ENCODE measurements around the gene C19orf44.
A peak's percentile ranks its signal among the peaks of the same experiment; 100 is the strongest.
"Not testable (repeated sequence)": the region's sequence is repeated elsewhere in the genome, so short reads cannot be mapped to it uniquely, and the experiment has no call there.

The C19orf44 gene

GRCh38 chr19:16537111-16537510 lies 40.9 kb downstream of the C19orf44 start:
- no peak for DNase-seq (ENCODE audit: low read depth in 3 of 3)

DNA sequence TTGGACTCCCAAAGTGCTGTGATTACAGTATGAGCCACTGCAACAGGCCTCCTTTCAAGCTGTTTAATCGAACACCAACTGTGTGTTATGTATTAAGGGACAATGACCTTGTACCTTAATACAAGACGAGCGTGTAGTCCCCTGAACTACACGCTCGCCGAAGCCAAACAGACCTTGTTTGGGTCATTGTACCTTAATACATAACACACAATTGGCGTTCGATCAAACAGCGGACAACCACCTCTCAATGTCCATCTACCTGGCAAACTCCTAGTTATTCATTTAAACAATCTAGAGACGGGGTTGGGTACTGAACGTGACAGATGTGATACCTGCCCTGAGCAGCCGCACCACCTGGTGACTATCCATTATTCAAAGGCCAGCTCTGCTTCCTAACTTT lies 44.8 kb downstream of the C19orf44 start:
- no peak for DNase-seq (ENCODE audit: low read depth in 3 of 3)

DNA sequence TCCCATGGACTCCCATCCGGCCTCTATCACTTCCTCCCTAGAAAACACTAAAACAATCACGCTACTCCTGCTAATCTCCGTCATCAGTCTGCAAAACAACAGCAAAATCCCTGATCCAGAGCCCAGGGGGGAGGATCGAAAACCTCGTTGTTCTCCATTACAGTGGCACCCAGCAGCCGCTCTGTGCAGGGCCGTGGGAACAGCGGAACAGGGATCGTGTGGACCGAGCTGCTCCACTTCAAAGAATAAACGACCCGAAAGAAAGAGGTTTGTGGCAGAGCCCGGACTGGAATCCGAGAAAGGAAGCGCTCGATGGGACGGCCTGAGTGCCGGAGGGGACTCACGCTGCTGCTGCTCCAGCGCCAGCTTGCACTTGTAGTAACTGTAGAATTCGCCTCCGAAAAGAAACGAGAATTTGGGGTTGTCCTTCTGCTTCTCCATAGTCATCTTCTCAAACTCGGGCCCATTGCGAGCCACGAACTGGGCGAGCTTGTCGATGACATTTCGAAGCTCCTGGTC lies 45.4 kb downstream of the C19orf44 start:
- no peak for DNase-seq (ENCODE audit: low read depth in 3 of 3)

DNA sequence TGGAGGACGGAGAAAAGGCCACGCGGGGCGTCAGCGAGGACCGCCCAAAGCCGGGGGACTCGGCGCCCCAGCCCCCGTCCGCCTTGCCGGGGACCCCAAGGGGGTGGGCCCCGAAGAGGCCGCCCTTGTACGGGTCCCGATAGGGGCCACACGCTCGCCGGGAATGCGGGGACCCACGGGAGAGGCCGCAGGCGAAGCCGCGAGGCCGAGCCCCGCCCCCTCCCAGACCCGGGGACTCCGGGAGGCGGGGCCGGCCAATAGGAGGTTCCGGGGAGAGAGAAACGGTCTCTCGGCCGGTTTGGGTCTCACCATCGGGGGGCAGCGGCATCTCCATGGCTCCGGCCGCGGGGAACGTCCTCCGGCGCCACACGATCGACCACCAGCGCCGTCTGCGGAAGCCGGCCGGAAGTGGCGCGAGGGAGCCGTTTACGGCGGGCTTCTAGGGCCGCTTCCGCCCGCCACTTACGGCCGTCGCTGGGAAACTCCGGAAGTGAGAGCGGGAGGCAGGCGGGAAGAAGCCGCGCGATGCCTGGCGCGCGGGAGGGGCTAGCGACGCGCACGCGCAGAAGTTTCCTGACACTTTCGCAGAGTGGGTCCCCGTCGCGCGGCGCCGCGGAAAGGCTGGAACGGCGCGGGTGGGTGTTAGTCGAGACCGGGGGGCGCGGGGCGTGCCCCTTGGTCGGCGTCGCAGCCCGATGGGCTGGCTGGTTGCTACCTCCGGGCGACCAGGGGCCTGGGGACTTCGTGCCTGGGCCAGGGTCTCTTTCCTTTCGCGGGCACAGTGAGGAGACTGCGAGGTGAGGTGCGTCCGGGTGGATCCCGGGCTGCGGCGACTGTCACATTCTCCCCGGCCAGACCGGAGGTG lies 46.1 kb downstream of the C19orf44 start, which contains the start of gene CHERP:
CHERP (minus strand) TSS at position 393 of the 865 bp plus-strand sequence; CDS start at position 334, 59 bp downstream.
- DNase-seq (ENCODE audit: low read depth in 3 of 3), result peak; percentile 88 to 90 (median 90)

GRCh38 chr19:16542910-16543472 lies 46.8 kb downstream of the C19orf44 start:
- DNase-seq (ENCODE audit: low read depth in 3 of 3), result no peak

DNA sequence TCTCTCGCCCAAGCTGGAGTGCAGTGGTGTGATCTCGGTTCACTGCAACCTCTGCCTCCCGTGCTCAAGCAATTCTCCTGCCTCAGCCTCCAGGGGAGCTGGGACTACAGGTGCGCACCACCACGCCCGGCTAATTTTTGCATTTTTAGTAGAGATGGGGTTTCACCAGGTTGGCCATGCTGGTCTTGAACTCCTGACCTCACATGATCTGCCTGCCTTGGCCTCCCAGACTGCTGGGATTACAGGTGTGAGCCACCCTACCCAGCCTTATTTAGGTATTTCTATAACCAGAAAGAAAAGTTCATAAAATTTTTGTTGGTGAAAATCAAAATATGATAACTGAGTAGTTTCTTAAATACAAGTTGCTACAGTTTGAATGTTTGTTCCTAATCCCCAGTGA lies 47.5 kb downstream of the C19orf44 start:
- DNase-seq (ENCODE audit: low read depth in 3 of 3), result not testable (repeated sequence)

GRCh38 chr19:16544473-16545231 lies 48.5 kb downstream of the C19orf44 start:
- DNase-seq (ENCODE audit: low read depth in 3 of 3), result no peak

DNA sequence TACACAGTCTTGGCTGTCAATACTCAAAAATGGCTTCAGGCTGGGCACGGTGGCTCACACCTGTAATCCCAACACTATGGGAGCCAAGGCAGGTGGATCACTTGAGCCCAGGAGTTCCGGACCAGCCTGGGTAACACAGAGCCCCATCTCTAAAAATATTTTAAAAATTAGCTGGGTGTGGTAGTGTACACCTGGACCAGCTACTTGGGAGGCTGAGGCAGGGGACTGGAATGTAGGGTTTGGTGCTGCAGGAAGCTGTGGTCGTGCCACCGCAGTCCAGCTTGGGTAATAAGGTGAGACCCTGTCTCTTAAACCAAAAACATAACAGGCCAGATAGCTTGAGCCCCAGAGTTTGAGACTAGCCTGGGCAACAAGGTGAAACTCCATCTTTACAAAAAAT lies 52.8 kb downstream of the C19orf44 start:
- no peak for DNase-seq (ENCODE audit: low read depth in 3 of 3)

DNA sequence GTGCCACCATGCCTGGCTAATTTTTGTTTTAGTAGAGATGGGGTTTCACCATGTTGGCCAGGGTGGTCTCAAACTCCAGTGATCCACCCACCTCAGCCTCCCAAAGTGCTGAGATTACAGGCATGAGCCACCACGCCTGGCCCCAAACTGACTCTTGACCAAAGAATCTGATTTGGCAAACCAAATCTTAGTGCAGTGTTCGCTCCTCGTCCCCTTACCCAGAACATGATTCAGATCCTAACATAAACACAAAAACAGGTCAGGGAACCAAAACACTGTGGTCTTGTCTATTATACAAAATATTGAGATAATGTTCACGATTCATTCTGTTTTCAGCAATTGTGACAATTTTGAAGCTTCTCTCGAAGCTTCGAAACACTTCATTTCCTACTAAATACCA lies 55.7 kb downstream of the C19orf44 start:
- DNase-seq (ENCODE audit: low read depth in 3 of 3), result not testable (repeated sequence)

DNA sequence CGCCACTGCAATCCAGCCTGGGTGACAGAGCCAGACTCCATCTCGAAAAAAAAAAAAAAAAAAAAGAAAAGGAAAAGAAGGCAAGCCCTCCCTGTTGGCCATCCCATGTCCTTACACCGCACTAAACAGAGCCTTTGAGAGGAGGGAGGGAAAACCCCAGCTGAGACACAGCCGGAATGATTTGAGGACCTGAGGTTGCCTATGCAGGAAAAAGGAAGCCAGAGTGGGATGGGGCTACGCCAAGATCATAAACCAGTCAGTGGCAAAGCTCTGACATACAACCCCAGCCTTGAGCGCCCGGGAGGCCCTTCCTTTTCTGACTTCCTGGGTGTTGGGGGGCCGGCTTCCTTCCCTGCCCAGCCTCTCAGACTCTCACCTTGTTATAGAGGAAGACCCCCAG lies 58.6 kb downstream of the C19orf44 start:
- no peak for DNase-seq (ENCODE audit: low read depth in 3 of 3)

GRCh38 chr19:16559780-16560276 lies 63.6 kb downstream of the C19orf44 start:
- no peak for DNase-seq (ENCODE audit: low read depth in 3 of 3)

- no peak for DNase-seq (ENCODE audit: low read depth in 3 of 3)
These were observed 65.2 kb downstream of the C19orf44 start for GRCh38 chr19:16561382-16561781.

DNA sequence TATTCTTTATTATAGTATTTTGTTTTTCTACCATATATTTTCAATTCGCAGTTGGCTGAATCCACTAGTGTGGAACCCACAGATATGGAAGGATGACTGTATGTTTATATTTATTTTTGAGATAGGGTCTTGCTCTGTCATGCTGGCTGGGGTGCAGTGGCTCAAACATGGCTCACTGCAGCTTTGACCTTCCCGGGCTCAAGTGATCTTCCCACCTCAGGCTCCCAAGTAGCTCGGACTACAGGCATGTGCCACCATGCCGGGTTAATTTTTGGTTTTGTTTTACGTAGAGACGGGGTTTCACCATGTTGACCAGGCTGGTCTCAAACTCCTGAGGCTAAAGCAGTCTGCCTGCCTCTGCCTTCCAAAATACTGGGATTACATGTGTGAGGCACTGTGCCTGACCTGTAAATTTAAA lies 66.4 kb downstream of the C19orf44 start:
- no peak for DNase-seq (ENCODE audit: low read depth in 3 of 3)

DNA sequence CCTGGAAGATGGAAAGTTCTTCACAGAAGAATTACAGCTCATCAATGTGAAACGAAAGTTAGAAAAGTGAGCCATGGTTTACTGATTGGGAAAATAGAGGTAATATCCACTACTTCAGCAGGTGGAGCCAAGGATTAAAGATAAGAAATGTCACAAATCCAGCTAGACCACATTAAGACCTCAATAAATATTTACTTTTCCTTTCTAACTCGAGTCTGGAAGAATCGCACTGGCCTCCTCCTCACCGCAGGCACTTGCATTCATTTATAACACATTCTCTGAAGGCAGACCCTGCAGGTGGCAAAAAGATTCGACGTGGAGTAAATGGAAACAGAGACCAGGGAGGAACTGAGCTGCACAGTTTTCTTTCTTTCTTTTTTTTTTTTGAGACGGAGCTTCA lies 68.6 kb downstream of the C19orf44 start:
- DNase-seq (ENCODE audit: low read depth in 3 of 3), result no peak

DNA sequence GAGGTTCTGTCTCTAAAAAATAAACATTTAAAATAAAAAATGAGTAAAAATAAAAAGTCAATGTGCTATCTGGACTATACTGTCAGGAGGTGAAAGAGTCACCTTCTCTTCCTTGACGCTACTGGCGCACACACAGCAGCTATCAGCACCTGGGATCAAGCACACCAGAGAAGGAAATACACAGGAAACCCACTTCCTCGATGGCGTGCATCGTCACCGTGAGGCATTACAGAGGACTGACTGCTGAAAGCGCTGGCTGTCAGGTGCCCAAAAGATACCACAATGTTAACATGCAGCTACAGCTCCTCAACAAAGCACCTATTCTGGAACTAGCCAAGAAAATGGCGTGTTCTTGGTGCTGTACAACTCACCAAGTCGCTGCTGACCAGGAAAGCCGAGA lies 70.0 kb downstream of the C19orf44 start:
- DNase-seq (ENCODE audit: low read depth in 3 of 3), result peak in 2 of 3 experiments; percentile 53 to 57

DNA sequence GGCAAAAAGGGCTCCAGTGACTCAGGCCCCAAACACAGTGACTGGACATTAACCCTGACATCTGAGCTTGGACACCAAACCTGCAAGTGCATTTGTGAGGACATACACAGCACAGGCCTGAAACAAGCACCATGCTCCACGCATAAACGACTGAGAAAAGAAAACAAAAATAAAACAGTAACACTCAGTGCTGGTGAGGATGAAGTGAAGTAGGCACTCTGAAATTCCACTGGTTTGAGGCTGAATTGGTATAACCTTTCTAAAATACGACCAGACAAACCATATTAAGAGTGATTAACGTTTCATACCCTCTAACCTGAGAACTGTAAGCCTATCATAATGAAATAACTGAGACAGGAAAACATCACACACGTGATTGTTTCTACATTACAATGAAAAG lies 70.5 kb downstream of the C19orf44 start:
- no peak for DNase-seq (ENCODE audit: low read depth in 3 of 3)

DNA sequence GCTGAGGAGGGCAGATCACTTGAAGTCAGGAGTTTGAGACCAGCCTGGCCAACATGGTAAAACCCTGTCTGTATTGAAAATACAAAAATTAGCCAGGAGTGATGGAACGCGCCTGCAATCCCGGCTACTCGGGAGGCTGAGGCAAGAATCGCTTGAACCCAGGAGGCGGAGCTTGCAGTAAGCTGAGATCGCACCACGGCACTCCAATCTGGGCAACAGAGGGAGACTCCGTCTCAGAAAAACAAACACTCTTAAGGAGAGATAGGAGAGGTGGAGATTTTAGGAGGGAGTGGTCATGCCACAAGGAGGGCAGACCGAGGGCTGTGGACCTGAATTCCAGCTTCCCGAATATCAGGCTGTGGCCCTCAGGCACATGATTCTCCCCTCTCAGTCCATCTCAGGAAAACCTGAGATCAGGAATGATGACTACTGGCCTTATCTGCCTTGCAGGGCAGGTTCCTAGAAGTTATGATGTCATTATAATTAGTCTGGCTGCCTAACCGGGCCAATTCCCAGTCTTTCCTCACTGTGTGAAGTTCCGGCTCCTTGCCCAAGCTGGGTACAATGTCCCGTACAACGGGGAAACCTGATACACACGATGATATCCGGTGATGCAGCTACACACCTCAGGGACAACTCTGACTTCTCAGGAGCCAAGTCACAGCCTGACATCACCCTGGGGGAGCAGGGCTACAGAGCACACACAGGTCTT lies 73.6 kb downstream of the C19orf44 start:
- no peak for DNase-seq (ENCODE audit: low read depth in 3 of 3)
